ENCODE measurements around the gene ATXN1.
A peak's percentile ranks its signal among the peaks of the same experiment; 100 is the strongest.

The ATXN1 gene

DNA sequence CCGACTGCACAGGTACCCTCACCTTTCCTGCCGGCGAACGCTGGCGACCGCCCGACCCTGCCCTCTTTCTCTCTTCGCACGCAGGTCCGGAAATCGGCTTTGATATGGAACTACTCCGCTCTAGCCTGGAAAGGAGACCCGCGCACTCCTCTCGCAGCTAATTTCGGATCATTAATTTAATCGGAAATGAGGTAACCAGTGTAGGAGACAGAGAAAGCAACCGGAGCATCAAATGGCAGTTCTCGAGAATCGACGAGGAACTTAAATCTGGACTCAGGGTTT, 949 bp upstream of the ATXN1 start:
- no peak for DNase-seq (ENCODE audit: low spot score)

DNA sequence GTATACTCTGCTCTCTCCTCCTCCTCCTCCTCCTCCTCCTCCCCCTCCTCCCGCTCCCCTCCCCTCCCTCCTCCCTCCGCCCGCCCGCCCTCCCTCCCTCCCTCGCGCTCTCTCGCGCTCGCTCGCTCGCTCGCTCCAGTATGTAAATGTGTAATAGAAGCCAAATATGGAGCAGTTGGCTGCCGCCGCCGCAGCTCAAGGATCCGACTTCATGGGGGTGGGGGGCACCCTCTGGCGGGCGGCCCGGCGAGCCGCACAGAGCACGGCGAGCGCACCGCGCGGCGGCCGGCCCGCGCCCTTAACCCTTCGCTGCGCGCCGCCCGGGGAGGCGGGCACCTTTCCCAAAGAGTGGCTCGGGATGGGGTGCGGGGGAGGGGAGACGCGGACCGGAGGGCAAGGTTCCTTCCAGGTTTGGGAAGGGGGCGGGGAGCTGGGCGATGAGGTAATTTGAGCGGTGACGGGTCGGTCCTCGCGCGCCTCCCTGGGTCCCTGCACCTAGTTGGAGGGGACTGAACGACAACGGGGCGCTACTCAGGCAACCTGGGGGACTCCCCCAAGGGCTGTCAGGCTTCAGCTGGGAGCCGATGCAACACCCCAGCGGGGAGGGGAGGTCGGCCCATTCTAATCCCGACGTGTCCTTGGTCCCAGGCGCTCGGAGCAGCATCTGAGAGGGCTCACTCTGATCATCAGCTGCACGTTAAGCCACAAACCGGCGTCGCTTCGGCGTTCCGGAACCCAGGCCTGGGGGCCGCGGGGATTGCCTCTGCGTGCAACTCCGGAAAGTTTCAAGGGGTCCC, 409 bp upstream of the ATXN1 start:
- DNase-seq (ENCODE audit: low spot score) = peak; percentile 88

DNA sequence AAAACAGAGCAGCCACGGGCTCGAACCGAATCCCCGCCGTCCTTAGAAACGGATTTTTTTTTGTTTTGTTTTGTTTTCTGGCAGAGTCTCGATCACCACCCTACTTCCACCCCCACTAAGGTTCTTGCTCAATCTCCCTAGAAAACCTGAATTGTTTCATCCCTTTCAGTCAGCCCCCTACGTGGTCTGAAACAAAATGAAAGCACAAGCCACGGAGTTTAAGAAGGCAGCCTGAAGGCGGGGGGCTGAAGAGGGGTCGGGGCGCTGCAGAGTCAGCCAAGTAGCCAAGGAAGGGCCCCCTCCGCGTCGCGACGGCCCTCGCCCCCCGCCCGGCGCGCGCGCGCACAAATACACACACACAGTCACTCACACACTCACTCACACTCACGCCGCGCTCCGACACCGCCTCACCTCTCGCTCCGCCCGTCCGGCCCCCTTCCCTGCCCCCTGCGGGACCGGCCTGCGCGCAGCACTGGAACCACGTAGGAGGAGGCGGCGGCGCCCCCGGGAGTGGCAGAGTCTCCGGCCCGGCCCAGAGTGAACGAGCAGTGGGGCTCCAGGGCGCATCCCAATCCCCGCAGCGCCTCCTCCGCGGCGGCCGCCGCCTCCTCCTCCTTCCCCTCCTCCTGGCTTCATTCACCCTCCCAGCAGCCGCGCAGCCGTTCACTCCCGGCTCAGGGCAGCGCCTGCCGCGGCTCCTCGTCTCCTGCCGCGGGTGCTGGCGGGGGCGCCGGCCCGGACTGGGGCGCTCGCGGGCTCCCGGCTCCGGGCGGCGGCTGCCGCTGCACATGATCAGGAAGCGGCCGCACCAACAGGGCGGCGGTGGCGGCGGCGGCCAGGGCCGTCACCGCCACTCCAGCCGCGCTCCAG, 1.4 kb downstream of the ATXN1 start:
- DNase-seq (ENCODE audit: low spot score) = peak; percentile 77

DNA sequence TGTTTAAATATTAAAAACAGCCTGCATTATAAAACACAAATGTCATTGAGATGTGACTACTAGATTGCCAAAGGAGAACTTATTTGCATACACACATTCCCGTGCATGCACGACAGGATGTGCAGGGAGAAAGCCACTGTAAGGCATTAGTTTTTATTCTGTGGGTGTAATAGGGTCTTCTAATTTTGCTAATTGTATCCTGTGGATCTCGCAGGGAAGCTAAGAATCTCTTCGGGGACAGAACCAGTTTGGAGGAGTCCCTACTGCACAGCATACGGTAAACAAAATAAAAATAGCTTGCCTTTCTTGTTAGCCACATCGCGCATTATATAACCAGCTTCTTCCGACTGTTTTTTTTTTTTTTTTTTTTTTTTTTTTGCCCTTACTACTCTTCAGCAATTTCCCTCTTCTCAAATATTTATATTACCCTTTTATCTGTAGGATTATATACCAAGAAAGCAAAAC, 2.0 kb downstream of the ATXN1 start:
- no peak for DNase-seq (ENCODE audit: low spot score)

- peak; percentile 41 for DNase-seq (ENCODE audit: low spot score)
These were observed 2.9 kb downstream of the ATXN1 start for GRCh38 chr6:16758163-16758975.

DNA sequence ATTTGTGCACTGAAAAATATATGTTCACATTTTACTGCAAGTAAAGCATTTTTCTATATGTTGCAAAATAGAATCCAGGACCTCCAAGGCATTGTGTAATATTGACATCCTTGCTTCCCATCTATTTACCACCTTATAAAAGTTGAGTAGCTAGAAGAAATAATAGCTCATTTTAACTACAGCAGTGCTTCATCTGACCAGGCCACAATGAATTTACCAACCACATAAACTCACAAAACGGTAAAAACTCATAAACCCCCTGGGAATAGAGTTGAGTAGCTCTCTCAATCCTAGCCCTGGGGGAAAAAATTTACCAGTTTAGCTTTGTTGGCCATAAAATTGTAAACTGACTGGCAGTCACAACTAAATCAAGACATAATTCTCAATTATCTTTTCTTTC, 3.9 kb downstream of the ATXN1 start:
- DNase-seq (ENCODE audit: low spot score) = no peak

- no peak for DNase-seq (ENCODE audit: low spot score)
These were observed 4.5 kb downstream of the ATXN1 start for GRCh38 chr6:16756660-16757255.

GRCh38 chr6:16755544-16755943, 5.7 kb downstream of the ATXN1 start:
- DNase-seq (ENCODE audit: low spot score) = no peak

GRCh38 chr6:16754876-16755275, 6.4 kb downstream of the ATXN1 start:
- DNase-seq (ENCODE audit: low spot score) = no peak

- no peak for DNase-seq (ENCODE audit: low spot score)
These were observed 7.0 kb downstream of the ATXN1 start for GRCh38 chr6:16754274-16754673.

DNA sequence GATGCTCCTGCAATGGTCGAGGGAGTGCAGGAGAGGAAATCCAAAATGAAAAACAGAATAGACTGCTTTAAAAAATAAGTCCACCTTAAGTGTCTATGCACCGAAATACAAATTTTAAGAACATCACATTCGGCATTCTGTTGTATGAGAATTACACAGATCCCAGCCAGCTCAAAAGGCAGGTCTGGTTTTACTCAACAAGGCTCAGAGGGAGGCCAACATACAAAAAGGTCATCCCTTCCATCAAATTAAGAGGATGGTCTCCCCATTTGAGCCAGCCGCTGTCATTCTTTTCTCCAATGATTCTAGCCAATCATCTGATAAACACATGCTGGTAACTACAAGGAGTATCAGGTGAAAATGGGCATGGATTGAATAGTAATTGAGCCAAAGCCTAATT, 7.9 kb downstream of the ATXN1 start:
- DNase-seq (ENCODE audit: low spot score) = no peak

DNA sequence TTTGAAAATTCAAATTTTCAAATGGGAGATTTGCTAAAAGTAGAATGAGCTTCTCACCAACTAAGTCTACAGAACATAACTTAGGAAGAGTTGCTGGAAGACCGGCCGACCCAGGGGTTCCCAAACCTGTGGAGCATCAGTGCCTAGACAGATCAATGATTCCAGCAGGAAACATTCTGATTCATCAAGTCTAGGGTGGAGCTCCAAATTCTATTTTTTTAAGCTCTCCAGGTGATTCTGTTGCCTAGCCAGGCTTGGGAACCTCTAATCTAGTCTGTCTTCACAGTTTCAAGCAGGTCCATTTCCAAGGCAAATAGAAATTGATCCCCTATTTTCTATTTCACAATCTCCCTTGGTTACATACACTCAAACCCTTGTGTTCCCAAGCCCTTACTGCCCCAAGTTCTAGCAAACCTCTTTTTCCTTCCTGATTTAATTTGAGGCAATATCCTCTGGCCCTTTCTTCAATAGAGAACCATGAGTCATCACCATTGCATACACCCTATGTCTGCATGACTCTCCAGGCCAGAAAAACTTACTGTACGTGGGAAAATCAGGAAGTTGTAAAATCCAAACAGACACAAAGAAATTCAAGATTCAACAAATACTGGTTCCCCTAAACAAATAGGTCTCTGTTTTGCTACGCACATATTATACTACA, 8.9 kb downstream of the ATXN1 start:
- no peak for DNase-seq (ENCODE audit: low spot score)

- no peak for DNase-seq (ENCODE audit: low spot score)
These were observed 9.9 kb downstream of the ATXN1 start for GRCh38 chr6:16751251-16751946.

DNA sequence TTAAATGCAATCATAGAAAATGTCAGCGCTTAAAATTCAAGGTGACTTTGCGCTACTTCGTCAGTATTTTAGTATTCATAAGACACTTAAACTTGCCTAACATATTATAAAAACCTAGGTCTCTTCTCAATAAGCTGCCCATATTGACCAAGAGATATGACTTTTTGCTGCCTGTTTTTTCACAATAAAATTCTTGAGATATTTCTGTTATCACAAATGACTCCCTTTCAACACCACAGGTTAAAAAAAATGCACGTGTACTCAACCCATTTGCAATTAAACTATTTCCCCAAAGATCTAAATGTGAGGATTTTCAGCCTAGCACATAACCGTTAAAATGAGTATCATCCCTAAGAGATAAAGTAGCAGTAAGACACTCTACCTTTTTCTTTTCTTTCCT, 10.7 kb downstream of the ATXN1 start:
- DNase-seq (ENCODE audit: low spot score) = no peak

- no peak for DNase-seq (ENCODE audit: low spot score)
These were observed 11.5 kb downstream of the ATXN1 start for GRCh38 chr6:16749516-16750485.

GRCh38 chr6:16748025-16748319, 13.3 kb downstream of the ATXN1 start:
- no peak for DNase-seq (ENCODE audit: low spot score)

- DNase-seq (ENCODE audit: low spot score) = no peak
These were observed 13.8 kb downstream of the ATXN1 start for GRCh38 chr6:16747232-16748024.

GRCh38 chr6:16746812-16747211, 14.4 kb downstream of the ATXN1 start:
- DNase-seq (ENCODE audit: low spot score) = no peak

- no peak for DNase-seq (ENCODE audit: low spot score)
These were observed 14.9 kb downstream of the ATXN1 start for GRCh38 chr6:16746401-16746800.
